HG03432 (cell line): ENCODE measurements around the gene DNAH7.
"Not testable (repeated sequence)": the region's sequence is repeated elsewhere in the genome, so short reads cannot be mapped to it uniquely, and the experiment has no call there.

Experiments used
- ATAC-seq: cut with Tn5 transposase; IDR thresholded peaks from one replicate; pipeline ENCODE4 v1.9.1; 2021; ENCODE audit warnings: mild to moderate bottlenecking, moderate library complexity; ENCODE audit not compliant: unreplicated experiment

DNAH7 gene

DNA sequence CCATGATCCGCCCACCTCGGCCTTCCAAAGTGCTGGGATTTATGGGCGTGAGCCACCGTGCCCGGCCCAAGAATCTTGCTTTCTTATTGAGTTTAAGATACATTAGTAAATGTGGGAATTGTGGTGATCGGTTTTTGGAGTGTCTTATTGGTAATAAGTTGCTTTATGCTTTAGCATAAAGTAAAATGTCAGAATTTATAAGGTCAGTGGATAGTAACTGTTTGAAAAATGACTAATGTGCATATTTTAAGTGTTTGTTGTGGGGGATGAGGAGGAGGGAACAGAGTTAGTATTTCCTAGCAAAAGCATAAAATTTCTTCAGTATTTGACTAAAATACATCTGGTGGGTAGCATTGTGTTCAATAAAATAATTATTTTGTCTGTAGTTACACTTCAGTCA is 334.2 kb downstream of the DNAH7 start:
- no peak for ATAC-seq

DNA sequence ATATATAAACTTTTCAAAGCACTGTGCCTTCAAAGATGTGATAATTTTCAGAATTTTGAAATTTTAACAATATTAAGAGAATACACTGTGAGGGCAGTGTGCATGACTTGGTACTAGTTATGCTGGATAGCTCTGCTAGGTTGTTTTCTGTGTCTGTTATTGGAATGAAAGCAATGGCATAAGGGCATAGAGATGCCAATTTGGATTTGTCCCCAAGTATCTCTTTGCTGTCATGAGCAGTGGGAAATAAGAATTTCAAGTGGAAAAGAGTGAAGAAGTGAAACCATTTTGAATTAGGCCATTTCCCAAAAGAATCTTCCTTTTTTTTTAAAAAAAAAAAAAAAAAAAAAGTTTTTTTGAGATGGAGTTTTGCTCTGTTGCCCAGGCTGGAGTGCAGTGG is 334.8 kb downstream of the DNAH7 start:
- no peak for ATAC-seq

DNA sequence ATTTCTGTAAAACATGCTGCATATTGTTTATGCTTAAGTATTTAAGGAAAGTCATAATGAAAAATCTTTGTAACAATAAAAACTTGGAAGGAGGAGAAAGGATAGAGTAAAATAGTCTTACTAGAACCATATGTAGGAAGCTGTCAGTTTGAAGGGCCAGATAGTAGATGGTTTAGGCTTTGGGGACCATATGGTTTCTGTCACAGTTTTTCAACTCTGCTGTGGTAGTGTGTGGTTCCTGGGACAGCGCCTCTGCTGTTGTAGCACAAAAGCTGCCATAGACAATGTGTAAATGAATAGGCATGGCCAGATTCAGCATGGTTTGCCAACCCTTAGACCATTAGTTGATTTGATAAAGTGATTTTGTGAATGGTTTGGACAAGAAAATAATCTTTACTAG is 336.1 kb downstream of the DNAH7 start:
- no peak for ATAC-seq

DNA sequence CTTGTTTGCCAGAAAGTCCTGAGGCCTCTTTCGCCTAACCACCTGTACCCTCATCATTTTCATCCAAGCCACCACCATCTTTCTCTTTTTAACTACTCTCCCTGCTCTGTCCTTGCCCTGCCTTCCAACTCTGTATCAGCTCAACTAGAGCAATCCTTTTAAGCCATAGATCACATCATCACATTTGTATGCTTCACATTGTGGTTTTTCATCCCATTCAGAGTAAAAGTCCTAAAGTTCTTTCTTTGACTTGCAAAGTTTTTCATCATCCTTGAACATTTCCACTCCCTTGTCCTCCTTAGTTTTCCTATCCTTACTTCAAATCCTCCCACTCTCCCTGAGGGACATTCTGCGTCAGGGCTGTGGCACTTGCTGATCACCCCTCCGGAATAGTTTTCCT is 337.7 kb downstream of the DNAH7 start:
- no peak for ATAC-seq

DNA sequence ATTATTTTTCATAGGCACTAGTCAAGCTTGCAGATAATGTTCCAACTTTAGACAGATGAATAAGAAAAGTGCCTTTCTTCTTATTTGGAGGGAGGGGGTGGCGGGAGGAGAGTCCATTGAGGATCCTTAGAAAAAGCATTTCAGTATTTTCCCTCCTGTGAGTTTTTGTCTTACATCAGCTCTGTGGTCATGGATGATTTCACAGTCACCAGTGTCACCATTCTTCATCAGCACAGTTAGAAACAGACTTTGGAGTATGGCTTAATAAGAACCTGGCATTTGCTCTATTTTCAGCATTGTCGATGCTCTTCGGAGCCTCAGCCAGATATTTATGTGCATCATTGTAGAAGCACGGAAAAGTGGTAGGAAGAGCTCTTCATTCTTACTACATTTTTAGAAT is 341.5 kb downstream of the DNAH7 start:
- ATAC-seq, result no peak

DNA sequence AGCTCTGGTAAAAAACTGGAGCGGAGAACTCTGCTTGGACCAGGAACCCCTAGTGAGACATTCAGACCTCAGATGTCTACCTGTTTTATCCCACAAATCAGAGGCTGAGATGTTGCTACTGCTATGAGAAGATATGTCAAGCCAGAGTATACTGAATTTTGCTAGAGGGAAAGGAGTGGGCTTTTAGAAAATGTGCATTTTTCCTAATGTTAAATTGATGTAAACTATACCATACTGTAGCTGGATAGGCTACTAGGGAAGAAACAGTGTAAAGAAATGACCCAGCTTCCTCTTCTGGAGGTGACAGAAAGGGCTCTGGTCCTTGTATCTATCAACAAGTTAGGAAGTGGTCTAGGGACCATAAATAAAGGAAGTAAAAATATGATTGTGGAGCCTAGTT is 346.6 kb downstream of the DNAH7 start:
- ATAC-seq, result no peak

DNA sequence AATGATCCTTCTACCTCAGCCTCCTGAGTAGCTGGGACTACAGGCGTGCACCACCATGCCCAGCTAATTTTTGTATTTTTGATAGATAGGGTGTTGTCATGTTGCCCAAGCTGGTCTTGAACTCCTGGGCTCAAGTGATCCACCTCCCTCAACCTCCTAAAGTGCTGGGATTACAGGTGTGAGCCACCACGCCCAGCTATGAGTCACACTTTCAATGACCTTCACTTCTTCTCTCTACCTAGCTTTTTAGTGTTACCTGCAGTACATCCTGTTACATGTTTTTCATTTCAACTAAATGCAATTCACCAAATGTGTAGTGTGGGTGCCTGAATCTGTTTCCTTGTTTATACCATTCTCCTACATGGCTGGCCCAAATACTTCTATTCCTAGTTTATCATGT is 347.6 kb downstream of the DNAH7 start:
- ATAC-seq, result no peak

DNA sequence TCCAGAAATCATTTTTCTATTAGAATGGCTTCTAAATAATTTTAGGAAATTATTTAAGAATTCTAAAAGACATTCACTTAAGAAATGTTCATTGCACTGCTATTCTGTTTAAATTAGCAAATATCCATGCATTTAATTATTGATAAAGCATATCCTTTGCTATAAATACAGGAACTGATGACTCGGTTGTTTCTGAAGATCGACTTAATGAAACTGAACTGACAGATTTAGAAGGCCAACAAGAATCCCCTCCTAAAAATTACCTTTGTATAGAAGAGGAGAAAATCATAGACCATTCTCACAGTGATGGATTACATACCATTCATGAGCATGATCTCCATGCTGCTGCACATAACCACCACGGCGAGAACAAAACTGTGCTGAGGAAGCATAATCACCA is 352.2 kb downstream of the DNAH7 start:
- ATAC-seq, result no peak

DNA sequence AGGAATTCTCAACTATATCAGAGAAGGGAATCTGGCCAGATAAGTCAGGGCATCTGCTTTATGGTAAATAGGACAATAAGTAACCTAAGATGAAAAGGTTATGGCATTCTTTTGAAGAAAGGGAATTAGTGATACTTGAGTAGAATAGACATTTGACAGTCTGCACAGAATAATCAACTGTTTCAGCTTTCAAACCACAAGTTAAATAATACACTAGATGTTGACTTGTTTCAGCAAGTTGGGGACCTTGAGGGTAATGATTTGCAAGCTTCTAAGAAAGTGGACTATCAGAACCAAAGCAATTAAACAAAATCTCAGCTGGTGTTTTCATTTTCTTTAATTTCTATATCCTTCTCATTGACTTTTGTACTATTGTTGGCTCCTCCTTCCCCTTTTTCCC is 357.2 kb downstream of the DNAH7 start:
- ATAC-seq, result peak; percentile 62

DNA sequence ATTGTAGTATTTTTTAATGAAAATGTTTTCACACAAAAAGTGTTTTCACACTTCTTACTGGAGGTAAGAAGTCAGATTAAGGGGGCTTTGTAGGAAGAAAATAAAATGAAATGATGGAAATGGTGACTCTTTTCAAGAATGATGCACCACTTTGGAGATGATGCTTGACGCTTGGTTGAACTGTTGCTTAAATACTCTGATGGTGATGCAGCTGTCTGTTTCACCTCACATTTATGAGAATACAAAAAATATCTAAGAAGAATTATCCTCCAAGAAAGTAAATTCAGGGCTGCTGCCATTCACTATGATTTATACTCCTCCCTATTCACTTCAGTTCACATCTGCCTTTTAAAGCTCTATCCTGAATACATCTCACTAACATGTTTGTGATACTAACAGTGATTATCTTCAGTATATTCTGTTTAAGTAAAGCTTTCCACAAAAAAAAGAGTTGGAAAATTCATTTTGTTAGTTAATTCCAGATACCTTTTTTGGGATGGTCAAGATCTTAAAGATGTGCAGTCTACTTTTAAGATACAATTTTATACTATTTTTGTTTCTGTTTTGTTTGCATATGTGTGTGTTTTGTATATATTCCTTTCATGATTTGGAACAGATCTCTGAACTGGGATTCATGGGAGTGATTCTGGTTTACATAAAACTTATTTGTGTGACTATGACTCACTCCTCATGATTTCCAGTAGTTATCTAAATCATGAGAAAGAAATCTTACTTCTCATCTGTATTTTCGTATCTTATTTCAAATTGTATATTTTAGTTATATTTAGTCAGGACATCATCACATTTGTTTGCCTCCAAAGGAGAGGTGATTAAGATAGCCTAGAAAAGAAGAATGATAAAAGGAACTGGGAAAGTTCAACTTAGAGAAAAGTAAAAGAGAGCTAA is 358.5 kb downstream of the DNAH7 start:
- no peak for ATAC-seq

DNA sequence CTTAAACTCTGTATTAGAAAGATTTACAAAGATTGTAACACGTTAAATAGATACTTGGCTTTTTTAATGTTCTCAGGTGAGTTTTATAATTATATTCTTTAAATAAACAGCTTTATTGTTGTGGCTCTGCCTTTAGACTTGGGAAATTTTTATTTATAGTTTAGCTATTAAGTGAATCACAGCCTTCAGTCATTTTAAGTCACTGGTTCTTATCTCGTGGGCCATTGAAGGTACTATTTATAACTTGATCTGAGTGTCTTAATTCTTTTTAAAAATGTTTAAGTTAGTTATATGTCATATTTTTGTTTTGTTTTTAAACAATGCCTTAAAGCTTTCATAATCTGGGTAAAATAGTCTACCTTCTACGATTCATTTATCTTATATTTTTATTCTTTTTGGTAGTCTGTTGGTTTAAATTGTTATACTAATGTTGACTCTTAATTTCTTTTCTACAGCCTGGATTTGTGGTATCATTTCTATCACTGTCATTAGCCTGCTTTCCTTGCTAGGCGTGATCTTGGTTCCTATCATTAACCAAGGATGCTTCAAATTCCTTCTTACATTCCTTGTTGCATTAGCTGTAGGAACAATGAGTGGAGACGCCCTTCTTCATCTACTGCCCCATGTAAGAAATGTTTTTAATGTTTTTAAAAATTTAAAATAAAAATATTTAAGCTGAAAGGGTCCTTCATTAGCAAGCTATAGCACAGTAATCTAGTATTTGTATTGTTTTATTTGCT is 362.3 kb downstream of the DNAH7 start:
- no peak for ATAC-seq

DNA sequence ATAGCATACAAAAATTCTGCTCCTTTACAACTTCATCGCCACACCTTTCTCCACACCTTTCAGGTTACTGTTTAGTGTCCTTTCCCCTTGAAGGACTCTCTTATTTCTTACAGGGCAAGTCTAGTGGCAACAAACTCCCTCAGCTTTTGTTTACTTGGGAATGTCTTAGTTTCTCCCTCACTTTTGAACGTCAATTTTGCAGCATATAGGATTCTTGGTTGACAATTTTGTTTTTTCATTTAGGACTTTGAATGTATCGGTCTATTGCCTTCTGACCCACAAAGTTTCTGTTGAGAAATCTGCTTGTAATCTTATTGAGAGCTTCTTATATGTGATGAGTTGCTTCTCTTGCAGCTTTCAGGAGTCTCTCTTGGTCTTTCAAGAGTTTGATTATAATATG is 368.2 kb downstream of the DNAH7 start:
- no peak for ATAC-seq

DNA sequence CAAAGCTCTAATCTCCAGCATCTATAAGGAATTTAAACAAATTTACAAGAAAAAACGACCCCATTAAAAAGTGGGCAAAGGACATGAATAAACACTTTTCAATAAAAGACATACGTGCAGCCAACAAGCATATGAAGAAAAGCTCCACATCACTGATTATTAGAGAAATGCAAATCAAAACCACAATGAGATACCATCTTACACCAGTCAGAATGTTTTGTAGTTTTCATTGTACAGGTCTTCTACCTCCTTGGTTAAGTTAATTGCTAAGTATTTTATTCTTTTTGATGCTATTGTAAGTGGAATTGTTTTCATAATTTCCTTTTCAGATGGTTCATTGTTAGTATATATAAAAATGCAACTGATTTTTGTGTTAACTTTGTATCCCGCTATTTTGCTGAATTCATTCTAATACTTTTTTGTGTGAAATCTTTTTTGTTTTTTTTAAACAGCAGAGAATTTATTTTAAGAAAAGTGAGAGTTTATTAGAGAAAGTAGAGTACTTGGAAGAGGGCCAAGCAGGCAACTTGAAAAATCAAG is 370.9 kb downstream of the DNAH7 start:
- ATAC-seq, result peak; percentile 50

DNA sequence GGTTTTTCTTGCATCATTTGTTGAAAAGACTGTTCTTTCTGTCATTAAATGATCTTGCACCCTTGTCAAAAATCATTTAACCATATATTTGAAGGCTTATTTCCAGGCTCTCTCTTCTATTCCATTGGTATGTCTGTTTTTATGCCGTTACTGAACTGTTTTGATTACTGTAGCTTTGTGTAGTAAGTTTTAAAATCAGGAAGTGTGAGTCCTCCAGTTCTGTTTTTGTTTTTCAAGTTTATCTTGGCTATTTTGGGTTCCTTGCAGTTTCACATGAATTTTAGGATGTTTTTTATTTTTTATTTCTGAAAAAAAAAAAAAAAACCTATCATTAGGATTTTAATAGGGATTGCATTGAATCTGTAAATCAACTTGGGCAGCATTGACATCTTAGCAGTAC is 372.6 kb downstream of the DNAH7 start:
- ATAC-seq, result no peak

DNA sequence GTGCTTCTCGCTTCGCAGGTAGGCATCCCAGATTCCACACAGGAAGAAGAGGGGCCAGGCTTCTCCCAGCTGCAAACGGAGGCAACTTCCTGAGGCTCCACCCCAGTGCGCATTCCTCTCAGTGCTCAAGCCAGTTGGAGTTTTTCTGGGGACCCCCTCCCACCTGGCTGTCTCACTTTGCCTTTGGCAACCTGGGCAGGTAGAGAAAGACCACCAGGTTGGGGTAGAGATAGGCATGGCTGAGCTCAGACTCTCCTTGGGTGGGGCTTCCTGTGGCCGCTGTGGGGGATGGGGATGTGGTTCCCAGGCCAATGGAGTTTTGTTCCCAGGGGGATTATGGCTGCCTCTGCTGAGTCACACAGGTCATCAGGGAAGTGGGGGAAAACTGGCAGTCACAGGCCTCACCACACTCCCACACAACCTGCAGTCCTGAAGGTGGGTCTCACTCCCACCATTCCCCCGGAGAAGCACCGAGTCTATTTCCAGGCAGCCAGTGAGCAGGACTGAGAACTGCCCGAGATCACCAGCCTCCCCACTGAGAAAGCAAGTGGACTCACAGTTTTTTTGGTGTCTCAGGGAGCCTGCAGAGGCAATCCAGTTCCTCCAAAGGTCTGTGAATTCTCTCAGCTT is 373.5 kb downstream of the DNAH7 start:
- ATAC-seq, result no peak

DNA sequence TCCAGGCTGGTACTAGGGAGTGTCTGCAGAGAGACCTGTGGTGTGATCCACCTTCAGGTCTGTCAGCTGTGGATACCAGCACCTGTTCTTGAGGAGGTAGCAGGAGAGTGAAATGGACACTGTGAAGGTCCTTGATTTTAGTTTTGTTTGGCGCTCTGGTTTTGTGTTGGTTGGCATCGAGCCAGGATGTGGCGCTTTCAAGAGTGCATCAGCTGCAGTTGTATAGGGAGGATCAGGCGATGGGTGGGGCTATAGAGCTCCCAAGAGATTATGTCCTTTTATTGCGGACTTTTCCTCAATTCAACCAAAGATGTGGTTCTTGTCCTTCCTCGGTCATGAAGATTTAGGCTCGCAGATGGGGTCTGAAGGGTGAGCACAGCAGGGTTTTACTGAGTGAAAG is 374.1 kb downstream of the DNAH7 start:
- ATAC-seq, result no peak

DNA sequence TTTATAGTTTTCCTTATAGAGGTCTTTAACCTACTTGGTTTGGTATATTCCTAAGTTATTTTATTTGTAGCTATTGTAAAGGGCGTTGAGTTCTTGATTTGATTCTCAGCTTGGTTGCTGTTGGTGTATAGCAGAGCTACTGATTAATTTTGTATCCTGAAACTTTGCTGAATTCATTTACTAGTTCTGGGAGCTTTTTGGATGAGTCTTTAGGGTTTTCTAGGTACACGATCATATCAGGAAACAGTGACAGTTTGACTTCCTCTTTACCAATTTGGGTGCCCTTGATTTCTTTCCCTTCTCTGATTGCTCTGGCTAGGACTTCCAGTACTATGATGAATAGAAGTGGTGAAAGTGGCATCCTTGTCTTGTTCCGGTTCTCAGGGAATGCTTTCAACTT is 376.1 kb downstream of the DNAH7 start:
- ATAC-seq, result not testable (repeated sequence)
